Left ventricle myocardium superior (tissue), 1 donor: ENCODE data around the gene RNF151. TPM values are rescaled to one million over a fixed set of nuclear protein-coding genes. Genes with fewer than 3 reads are reported as not detected.
"Not testable (repeated sequence)": the region's sequence is repeated elsewhere in the genome, so short reads cannot be mapped to it uniquely, and the experiment has no call there.

Experiments used
- ATAC-seq: fragments of 200-7000 bp; cut with Tn5 transposase; one replicate; pipeline ENCODE4 v1.9.1; 2020; ENCODE audit warnings: mild to moderate bottlenecking, moderate library complexity
- DNase-seq: peaks from one replicate; pipeline ENCODE4 v3.0.0-alpha.2; 2020
- intact Hi-C: fragments of 100-400 bp; cut with micrococcal nuclease; formaldehyde crosslinking; loops from one replicate; pipeline ENCODE4 v1.11.0; 2022
- total RNA-seq: library from RNA; stranded (reverse); fragmentation: NEBNext Ultra II Directional; extraction: Animal tissue kit (Norgen Biotek cat#: 25700); gene quantifications from one replicate; pipeline ENCODE4 v1.2.1, GENCODE V29; 2021
- donor health status: DM: no; HTN: yes; CAD: no; lungs with severe emphysema.

Gene RNF151
- total RNA-seq, 1 donor from 2014 or later: not detected

- DNase-seq: peak; percentile 38
These were observed 36.0 kb downstream of the RNF151 start for GRCh38 chr16:2002406-2003230.

DNA sequence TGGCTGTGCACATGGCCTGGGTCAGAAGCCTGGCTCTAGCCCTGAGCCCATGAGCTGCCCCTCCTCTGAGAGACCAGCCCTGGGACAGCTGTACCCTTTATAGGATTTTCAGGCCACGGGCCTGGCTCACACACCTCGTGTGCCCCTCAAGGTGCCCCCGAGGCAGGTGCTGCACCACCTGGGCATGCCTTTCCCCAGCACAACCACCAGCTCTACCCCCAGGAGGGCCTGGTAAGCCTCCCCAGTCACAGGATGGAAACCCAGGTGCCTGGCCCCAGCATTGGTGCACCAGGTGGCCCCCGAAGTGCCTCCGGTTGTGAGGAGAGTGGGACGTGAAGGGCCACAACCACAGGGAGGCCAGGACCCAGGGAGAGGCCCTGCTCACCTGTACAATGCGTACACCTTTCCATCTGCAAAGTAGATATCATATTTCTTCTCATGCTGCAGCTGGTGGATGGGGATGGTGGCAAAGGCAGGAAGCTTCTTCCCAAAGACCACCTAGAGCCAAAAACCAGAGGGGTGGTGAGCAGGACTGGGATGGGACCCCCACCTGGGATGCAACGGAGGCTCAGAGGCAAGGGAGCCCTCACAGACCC lies 36.7 kb downstream of the RNF151 start:
- ATAC-seq: no peak
- intact Hi-C loops: no loop called here
- DNase-seq: peak; percentile 25

More at GRCh38 chr16:2002406-2003230, 36.0 kb downstream of the RNF151 start:
- ATAC-seq: no peak
- intact Hi-C loops: no loop called here

DNA sequence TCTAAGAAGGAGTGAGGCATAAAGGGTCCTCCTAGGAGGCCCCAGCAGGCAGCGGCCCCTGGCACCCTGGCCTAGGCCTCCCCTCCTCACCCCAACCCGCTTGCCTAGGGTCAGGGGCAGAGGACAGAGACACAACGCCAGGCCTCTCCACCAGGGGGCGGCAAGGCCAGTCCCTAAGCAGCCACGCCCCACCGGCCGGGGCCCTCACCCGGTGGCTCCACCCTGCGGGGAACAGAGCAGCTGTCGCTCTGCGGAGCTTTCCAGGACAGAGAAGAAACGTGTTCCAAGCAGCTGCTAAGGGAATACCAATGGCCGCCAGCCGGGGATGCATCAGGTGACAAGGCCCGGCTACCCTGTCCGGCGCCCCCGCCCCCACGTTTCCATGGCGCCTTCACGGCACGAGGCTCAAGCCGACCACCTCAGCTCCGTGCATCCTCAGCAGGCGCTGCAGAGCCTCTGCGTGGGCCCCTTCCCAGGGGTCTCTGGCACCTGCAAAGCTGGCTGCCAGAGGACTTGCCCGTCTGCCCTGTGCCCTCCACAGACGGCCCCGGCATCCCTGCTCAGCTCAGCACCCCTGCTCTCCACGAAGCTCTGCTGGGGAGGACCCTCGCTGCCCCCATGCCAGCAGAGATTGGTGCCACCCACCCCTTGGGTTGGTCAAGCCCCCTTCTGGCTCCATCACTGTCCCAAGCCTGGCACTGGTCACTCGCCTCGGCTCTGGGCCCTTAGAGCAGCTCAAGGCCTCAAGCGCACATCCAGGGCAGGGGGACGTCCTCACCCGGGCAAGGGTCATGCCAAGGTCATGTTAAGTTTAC lies 37.4 kb downstream of the RNF151 start:
- intact Hi-C loops: no loop called here
- DNase-seq (peak; percentile 95), ATAC-seq (peak; percentile 88)

DNA sequence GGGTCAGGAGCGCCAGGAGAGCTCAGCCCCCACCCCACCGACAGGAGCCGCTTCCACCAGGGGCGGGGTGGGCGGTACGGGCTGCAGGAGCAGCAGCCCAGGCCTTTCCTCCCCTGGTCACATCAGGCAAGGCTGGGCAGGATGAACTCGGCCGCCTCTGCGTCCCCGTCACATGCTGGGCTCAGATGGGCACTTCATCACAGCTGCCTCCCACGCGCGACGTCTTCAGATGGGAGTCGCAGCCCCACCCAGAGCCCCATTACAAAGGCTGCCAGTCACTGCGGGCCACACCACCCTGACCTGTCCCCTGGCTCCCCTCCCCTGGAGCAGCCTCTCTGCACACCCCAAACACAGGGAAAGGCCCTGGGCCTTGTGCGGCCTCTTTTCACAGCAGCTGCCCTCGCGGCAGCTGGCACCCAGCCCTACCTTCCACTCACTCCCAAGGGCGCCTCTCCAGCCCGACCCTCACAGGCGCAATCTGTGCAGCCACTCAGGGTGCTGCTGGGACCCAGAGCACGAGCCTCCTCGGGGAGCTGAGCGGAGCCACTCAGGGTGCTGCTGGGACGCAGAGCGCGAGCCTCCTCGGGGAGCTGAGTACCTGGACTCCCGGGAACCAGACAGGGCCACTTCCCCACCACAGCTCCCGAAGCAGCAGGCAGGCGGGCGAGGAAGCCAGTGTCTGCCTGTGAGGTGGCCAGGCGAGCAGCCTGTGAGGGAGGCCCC lies 38.3 kb downstream of the RNF151 start:
- ATAC-seq (no peak), DNase-seq (peak; percentile 32)
- intact Hi-C loops: no loop called here

DNA sequence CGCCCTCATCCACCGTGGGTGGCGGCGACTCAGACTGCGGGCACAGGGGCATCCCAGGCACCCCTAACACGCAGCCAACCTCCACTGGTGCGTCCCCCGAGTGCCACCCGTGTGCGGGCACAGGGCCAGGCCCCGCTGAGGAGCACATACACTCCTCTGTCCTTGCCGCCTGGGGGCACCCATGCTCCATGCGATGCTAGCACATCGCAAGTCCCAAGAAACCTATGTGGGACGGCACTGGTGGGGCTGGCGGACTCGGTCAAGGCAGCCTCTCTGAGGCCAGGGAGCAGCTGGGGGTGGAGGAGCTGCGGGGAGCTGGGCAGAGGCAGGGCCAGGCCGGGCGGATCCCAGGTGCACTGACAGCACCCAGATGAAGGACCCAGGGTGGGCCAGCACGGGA lies 39.0 kb downstream of the RNF151 start:
- ATAC-seq (no peak), DNase-seq (no peak)
- intact Hi-C loops: no loop called here

GRCh38 chr16:2006317-2006716 lies 39.7 kb downstream of the RNF151 start:
- intact Hi-C loops: no loop called here
- no peak for DNase-seq
- no peak for ATAC-seq

DNA sequence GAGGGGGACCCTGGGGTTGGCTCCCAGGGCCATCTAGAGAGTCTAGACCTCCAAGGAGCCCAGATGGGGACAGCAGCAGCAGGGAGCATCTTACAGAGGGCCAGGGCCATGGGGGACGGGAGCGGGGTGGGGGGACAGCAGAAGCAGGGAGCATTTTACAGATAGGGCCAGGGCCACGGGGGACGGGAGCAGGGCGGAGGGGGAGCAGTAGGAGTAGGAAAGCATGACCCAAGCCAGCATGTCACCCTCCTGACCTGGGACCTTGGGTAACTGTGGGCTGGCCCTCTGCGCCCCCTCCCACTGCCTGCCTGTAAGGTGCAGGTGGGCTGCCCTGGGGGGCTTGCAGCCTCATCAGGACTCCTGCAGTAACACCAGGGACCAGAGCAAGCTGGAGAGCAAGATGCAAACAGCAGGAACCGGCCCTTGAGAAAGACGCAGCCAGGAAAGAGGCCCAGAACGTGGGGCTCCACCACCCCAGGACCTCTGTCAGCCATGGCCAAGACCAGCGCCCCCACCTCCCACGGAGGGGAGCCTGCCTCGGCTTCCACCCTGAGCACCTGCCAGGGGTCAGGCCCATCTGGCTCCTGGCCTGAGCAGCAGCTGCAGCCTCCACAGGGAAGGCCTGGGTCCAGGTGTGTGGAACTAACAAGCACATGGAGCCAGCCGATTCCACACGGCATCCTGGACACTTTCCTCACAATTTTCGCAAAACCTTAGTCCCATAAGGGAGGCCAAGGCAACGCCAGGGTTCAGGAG lies 40.6 kb downstream of the RNF151 start:
- intact Hi-C loops: no loop called here
- DNase-seq: peak; percentile 19
- no peak for ATAC-seq

- no peak for ATAC-seq
- peak; percentile 41 for DNase-seq
- intact Hi-C loops: no loop called here
These were observed 41.4 kb downstream of the RNF151 start for GRCh38 chr16:2008009-2008526.

DNA sequence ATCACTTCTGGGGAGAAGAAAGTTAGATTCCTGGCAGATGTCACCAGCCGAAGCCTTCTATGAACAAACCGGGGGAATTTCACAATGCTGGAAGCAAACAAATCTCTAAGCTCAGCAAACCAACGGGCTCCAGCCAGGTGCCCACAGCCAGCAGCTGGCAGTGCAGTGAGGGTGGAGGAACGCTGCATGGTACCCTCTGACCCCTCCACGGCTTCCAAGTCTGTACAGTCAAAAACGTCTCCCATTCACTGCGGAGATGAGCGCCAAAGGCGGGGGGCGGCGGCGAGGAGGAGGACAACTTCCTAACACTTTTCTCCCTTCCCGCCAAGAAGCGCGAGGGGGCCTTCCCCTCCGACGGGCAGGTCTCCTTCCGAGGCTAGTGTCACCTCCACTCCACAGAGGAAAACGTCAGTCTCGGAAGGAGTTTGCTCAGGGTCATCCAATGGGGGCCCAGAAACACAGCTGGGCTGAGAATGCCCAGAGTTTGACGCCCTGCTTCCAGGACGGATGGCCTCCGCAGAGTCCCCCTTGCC lies 42.0 kb downstream of the RNF151 start:
- intact Hi-C loops: no loop called here
- DNase-seq (peak; percentile 36), ATAC-seq (no peak)

DNA sequence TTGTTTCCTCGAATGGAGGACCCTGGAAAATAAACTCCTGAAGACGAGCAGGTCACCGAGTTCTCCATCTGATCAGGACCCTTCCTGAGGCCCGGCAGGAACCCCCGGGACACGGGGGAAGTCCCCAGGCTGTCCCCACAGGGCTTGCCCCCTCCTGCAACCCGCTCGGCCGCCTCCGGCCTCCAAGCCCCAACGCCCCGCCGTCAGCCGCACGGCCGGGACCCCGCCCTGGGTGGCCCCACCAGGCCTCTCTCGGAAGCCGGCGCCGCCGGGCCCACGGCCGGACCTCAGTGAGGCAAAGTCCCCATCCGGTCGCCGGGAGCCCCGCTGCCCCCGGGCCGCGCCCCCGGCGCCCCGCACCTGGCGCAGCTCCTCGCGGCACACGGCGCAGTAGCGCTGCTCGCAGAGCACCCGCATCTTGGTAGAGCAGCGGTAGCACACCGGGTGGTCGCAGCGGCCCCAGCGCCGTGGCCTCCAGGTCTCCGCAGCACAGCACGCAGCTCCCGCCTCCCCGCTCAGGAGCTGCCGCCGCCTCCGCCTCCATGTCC lies 42.6 kb downstream of the RNF151 start:
- ATAC-seq: peak; percentile 3
- DNase-seq: peak; percentile 49
- intact Hi-C loops: no loop called here

DNA sequence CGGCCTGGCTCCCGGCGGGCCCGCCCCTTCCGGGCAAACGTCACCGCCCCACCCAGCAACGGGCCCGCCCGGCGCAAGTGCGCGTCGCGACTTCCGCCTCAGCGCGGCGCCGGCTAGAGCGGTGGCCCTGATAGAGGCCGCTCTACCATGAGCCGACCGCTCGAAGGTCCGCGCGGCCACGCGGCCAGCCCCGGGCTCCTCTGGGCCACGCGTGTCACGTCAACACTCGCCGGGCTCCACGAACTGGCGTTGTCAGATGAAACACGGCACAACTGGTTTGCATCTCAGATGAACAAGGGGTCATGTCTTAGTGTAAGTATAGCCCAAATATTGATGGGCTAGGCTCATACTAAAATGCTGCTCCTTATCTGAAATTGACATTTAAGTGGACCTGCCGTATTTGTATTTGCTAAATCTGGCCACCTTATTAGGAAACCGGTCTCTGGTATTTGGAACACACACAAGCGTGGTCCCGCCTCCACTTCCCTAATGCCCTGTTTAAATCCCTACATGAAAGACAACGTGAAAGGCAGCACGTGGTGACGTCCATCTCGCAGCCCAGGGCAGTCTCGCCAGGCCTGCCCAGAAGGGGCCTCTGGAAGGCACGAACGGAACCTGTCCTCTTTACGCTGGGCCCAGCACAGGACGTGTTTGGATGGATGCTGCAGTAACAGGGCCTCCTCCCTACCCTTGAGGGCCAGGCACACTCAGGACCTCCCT lies 43.3 kb downstream of the RNF151 start, which contains the start of gene ZNF598:
Gene ZNF598, minus strand, starts transcription at position 31 of the 720 bp plus-strand sequence.
- intact Hi-C loops: no loop called here
- ATAC-seq (peak; percentile 96), DNase-seq (peak; percentile 93)

- intact Hi-C loops, ATAC-seq, DNase-seq: not testable (repeated sequence)
These were observed 45.1 kb downstream of the RNF151 start for GRCh38 chr16:2011726-2012125.

DNA sequence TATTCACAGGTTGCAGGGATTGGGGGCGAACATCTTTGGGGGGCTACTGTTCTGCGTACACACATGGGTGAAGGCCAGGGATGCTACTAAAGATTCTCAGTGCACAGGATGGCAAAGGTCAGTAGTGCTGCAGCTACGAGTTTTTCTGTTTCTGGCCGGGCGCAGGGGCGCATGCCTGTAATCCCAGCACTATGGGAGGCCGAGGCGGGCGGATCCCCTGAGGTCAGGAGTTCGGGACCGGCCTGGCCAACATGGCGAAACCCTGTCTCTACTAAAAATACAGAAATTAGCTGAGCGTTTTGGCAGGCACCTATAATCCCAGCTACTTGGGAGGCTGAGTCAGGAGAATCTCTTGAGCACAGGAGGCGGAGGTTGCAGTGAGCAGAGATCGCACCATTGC lies 46.9 kb downstream of the RNF151 start:
- ATAC-seq (no peak), DNase-seq (no peak)
- intact Hi-C loops: no loop called here

GRCh38 chr16:2015117-2015946 lies 48.7 kb downstream of the RNF151 start:
- ATAC-seq (no peak), DNase-seq (no peak)
- intact Hi-C loops: no loop called here

DNA sequence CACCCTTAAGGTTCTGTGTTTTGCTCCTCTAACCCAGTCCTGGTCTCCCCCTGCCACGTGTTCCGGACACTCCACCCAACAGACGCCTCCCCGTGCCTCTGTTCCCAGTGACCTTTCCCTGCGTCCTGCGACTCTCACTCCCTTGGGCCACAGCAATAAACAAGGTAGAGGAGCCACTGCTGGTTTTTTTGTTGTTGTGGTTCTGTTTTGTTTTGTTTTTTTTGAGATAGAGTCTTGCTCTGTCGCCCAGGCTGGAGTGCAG lies 49.2 kb downstream of the RNF151 start:
- ATAC-seq (no peak), DNase-seq (no peak)
- intact Hi-C loops: no loop called here

DNA sequence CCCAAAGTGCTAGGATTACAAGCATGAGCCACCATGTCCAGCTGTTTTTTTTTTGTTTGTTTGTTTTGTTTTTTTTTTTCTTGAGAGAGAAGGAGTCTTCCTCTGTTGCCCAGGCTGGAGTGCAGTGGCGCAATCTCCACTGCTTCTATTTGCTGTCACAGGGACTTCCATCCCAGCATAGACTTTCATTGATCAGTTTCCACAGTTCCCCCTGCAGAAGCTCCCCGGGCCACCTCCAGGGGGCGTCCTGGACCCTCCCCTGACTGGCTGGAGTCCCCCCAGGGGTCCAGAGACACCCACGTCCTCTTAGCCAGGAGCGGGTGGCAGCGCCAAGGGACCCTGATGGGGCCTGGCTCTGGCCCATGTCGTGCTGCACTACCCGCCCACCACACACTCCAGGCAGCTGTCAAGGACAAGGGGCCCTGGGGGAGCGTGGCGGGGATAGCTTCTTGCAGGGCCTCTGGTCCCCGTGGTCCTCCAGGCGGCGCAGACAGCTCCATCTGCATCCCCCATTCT lies 49.8 kb downstream of the RNF151 start:
- peak; percentile 30 for DNase-seq
- ATAC-seq: no peak
- intact Hi-C loops: no loop called here
